Lung microvascular endothelial cell (primary cell): ENCODE measurements around the gene MFRP. TPM values are rescaled to one million over a fixed set of nuclear protein-coding genes. Genes with fewer than 3 reads are reported as not detected.

ENCODE experiments used
- DNase-seq, 2 donors: peaks; one replicate each; pipeline versions ENCODE4 v3.0.0 to v3.0.0-alpha.2; 2010; ENCODE audit warnings: low read depth in 2 of 2
- total RNA-seq: library from RNA; depleted of rRNA; stranded (reverse); fragments of >200 nt; gene quantifications from 2 replicates; pipeline ENCODE4 v1.2.1, GENCODE V29; 2014

MFRP gene
- total RNA-seq, 1 donor from 2014 or later, result under 0.01 TPM

DNA sequence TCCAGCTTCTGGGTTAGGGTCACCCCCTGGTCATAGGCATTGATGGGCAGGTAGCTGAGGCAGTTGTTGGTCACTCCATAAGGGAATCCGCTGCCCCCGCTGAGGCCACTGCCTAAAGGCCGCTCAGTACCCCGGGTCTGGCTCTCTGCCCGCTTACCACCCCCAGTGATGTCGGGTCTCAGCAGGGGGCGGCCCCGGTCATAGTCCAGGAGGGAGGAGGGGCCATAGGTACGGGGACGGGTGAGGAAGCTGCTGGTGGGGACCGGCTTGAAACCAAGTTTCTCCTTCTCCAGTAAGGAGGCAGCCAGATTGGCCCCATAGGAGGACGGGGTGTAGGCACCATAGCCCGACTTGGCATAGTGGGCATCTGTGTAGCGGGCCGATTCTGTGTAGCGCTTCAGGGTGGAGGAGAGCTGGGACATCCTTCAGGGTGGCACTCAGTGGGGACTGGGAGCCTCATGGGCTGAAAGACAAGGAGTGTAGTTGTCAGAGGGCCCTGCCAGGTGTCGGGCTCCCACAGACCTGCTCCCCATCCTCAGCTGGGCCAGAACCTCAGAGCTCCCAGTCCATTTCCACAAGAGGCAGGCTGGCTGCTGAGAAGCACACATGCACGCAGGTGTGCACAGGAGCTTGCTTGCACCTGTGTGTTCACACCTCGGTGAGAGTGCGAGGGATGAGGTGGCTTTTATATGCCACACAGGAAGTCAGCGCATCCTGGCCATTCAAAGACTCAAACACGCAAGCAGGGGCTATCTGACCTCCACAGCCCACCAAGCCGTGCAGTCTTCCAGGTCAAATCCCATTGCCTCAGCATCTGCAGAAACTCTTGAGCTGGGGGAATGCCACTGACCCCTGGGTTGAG lies 26.8 kb upstream of the MFRP start:
- no peak for DNase-seq

DNA sequence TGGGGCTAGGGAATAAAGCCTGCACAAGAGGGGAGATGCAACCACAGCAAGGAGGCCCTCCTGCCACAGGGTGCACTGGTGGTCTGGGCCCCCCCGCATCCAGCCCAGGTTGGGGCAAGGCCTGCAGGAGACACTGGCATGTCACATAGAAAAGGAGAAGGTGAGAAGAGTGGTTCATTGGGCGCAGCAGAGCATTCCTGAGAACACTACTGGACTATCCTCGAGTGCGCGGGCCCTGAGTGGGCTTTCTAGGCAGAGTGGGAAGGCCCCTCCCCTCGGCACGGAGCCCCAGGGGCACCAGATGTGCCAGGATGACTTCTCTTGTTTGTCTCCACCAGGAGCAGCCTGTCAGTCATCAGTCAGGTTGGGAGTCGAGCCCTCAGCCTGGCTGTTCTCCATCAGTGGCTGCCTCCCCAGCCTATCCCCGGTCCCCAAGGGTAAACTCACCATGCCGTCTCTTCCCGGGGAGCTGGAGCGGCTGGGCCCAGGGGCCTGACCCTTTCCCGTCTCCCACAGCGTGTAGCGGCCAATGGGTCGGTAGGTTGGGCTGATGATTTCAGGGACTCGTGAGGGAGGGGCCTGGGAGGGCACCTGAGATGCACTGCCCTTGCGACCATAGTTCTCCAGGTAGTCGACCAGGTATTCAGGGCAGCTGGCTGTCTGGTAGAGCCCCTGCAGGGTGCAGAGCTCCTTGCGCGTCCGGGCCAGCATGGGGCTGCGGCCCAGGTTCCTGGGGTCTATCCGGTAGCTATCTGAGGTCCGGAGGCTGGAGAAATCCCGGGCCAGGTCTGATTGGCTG lies 26.0 kb upstream of the MFRP start:
- no peak for DNase-seq

DNA sequence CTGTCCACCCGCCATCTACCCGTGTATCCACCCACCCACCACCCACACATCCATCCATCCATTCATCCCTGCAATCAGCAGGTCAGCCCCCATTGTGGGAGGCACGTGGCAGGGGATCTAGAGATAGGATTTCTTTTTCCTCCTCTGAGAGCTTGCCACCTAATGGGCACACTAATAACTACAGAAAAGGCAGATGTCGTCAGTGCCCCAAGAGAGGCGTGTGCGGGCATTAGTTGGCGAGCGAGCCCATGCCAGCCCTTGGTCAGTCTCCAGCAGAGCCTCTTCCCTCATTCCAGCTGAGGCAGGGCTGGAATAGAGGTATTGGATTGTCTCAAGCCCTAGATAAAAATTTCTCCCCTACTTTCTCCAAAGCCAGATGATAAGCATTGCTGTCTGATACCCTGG lies 25.3 kb upstream of the MFRP start:
- DNase-seq, result peak; percentile 25 to 45

DNA sequence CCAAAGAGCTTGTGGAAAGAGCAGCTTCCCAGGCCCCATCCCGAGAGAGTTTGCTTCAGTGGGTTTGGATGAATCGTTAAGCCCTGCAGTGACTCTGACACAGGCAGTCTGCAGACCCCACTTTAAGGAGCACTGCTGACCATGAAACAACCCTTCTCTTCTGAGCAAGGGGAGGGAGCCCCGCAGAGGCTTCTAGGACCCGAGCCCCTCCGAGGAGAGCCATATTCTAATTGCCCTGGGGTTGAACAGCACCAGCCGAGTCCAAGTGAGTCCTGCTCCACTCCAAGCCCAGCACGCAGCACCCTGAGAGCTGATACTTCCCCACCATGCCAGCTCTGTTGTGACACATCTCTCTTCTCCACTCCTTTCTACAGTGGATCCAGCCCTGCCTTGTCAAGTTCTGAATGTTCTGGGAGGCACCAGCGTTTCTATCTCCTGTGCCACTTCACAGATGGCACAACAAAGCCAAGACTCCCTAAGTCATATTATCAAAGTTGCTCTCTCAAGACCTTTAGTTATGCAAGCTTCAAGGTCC lies 24.6 kb upstream of the MFRP start:
- DNase-seq, result no peak

DNA sequence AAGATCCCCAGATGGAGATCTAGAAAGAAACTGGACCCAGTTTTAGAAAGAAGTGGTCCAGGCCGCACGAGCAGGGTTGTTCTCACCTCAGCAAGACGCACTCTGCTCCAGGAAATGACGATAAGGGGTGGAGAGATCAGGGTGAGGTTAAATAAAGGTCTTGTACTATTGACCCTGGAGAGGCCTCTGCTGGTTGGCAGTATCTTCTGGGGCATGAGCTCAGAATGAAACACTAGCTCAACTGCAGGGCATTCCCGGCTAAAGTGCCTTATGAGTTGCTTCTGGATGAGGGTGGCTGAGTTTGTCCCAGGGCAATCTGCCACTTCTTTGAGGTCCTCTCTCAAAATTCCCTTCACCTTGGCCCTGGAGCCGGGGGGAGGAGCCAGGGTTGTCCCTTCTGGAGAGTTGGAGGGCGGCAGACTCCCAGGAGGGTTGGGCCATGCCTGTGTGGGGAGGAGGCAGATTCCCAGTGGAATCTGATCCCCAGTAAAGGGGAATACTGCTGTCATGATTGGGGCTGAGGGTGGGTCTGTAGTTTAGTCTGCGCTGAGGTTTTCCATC lies 24.1 kb upstream of the MFRP start:
- no peak for DNase-seq

DNA sequence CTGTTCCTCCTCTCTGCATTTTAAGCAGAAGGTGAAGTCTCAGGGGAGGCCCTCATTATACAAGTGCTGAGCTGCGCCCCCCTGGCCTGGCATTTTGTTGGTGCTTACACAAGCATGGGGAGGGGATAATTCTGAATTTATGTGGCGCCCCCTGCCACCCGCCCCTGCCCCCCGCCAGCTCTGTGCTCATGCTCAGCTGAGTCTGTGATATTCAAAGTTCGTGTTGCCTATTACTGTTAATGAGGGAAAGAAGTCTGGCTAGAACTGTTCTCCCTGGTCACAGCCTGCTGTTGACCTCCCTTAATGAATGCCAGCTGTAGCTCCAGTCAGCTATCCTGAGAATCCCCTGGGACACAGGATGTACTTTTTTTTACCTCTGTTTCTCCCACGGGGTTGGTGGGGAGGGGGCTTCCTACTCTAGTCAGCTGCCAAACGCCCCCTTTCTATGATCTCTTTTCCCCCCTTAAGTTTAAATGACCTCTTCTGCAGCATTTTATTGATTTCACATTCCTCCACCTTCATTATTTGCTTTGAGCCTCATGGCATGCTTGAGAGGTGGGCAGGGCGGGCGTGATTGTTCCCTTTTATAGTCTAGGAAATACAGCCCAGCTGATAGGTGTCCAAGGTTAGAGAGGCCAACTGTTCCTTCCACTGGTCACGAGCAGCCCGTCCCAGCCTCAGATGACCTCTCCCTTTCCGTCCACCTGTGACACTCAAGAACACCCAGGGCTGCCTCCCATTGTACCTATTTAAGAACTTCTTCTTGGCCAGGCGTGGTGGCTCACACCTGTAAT lies 22.8 kb upstream of the MFRP start:
- DNase-seq, result no peak

DNA sequence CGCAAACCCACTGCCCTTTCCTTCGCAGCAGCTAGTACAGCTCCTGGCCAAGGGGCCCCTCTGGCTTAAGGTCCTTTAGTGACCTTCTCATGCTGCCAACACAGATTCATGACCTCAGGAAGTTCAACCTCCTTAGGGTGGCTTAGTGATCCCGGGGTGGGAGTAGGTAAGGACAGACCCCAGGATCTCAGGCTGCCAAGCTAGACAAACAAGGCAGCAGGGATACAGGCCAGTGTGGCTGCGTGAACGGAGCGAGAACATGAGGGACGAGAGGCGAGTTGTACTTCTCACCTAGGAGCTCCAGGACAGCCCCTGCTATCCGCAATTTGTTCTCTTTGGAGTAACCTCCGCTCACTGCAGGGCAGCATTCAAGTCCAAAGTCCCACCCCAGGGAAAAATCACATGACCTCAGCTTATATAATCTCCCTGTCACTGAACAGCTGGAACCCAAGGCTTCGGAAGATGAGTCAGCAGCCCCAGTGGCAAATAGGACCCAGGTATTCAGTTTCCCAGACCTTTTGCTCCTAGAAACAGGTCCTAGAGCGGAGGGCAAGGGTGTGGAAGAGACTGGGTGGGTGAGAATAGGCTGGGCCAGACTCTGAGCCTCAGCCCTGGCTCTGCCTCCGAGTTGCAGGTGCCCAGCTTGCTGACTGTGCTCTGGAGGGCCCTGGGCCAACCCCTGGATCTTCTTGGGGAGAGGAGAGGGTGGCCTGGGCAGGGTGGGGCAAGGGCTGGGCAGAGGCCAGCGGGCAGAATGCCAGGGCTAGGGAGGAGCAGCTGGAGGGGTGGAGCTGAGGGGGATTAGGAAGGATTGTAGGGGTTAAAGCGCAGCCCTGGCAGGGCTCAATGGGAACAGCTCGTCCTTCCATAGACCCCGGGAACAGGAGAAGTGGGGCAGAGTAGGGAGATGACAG lies 21.9 kb upstream of the MFRP start:
- no peak for DNase-seq

DNA sequence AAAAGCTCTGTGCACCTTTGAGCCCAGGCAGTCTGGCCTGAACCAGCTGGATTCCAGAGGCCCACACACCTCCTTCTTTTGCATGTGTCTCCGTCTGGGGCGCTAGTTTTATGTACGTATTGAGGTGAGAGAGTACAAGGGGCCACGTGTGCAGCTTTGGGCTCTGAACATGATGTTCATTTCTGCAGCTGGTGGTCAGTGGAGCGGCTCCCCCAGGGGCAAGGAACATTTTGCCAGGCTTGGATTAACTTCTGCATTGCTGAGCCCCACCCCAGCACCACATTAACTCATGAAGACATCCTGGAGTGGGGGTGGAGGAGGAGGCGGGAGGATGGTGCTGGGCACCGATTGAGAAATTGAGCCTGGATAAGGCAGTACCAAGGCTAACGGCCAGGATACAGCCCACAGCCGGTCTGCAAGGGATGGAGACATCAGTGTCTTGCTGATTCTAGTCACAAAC lies 21.2 kb upstream of the MFRP start:
- no peak for DNase-seq

DNA sequence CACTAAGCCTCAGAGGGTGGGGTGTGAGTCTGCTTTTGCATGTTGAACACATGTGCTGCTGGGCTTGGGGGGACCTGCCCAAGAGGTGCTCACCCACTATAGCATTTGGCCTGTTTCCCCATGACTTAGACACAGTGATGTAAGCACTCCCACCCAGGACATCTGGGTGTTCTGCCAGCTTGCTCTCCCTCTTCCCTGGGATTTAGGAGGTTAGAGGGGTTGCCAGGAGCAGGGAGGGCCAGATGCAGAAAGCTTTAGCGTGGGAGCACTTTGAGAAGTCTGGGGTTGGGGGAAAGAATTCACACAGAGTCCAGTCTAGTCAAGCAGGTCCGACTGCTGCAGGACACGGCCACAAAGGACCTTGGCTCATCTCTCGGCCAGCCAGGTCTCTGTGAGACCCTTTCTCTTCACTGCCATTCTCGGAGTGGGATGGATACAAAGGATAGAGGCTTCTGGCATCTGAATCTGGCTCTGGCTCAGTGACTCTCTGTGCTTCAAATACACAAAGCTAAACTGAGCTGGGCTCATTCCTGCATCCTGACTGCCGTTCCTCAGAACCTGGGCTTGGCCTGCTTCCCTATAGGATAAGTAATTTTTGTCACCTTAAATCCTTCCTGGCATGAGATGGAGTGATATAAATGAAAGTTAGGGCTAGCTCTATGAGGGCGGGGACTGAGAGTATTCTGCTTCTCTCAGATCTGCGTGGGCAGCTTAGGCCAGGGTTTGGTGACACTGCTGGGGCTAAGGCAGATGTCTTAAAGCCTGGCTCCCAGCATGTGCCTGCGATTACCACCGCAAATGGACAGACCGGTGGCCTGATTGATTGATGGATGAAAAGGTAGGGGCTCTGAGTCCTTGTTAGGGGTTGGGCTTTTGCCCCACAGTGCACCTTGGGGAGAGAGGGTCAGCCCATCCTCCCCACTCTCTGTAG lies 20.4 kb upstream of the MFRP start:
- DNase-seq, result no peak

DNA sequence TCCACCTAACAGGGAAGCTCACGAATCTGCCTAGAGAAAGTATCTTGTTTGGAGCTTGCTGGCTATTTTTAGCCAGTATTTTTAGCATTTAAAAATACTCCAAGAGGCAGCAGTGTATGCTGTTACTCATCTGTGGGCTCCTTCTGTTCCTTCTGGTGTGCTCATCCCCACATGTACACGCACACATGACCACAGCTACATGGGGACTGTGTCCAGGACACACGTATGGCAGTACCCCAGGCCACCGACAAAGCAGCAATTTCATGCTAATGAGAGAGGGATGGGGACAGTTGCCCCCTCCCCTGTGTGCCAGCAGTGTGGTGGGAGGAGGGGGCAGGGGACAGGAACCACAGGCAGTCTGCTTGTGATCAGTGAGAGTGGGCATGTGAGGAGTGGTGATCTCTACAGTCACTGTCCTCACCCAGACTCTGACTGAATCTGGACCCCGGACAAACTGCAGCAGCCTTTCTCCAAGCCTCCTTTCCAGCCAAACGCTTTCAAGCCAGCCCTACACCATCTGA lies 18.6 kb upstream of the MFRP start:
- no peak for DNase-seq

DNA sequence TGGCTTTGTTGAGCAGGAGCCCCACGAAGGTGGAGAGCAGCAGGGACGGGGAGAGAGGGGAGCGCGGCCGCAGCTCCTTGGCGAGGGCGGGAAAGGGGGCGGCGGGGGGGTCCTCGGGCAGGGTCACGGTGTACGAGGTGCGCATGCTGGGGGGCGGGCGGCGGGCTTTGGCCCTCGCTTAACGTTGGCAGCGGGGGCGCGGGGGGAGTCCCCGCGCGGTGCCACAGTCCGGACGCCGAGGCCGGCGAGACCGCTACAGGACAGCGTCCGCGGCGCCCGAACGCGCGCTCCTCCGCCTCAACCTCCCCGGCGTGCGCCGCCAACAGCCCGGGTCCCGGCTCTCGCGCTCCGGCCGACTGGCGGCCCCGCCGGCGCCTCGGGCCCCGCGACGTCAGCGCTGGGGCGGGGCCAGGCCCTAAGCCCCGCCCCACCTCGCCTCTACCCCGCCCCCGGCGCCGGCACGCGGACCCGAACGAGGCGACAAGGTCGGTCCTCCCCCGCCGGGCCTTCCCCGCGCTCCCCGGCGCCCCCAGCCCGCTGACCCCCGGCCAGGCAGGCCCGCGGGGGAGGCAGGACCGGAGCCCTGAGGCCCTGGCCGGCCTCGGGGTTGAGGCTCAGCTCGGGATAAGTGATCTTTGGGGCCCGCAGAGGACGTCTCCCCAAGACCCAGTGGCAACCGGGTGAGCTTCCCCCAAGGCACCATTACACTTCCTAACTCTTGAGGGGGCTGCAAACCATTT lies 17.5 kb upstream of the MFRP start:
- DNase-seq, result peak; percentile 45 to 67

DNA sequence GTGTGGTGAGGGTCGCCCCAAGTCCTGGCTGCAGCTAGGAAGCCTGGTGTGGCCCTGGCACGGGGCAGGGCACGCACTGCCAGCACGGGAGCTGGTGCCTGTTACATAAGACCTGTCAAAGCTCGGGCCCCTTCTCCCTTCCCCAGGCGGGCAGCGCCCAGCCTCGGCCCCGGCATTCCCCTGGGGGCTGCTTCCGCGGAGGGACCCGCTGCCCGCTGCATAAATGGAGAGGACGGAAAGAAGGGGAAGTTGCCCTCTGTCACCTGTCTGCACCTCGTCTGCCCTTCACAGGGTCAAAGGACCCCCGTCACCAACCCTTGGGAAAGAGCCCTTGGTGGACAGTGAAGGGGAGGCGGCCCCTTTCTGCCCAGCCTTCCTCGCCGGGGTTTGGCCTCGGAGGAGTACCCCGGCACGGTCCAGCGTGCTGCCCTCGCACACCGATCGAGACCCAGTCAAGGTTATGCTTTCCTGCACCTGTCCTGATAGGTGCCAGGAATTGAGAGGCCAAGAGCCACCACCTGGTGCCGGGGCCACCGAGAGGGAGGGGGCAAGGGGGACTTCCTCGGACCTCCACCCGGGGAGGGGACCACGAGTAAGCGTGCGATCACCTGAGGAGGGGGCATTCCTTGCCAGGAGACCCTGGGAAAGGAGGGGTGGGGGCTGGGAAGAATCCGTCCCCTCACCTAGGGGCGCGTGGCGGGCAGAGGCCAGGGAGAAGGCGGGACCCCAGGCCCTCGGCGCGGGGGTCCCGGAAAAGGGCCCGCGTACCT lies 16.8 kb upstream of the MFRP start:
- DNase-seq, result no peak

DNA sequence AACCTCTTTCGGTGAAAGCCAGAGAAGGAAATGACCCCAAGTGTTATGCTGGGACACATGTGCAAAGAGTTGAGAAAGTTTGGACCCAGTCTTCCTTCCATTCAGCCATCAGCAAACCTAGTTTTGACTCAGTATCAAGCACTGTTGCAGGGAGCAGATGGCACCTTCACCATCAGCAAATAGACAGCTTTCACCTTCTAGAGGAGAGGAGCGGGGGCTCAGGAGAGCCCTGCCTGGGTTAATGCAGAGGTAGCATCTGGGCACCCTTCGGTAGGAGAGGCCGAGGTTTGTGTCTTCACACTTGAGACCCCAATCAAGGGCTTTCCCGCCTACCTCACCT lies 16.2 kb upstream of the MFRP start:
- no peak for DNase-seq

DNA sequence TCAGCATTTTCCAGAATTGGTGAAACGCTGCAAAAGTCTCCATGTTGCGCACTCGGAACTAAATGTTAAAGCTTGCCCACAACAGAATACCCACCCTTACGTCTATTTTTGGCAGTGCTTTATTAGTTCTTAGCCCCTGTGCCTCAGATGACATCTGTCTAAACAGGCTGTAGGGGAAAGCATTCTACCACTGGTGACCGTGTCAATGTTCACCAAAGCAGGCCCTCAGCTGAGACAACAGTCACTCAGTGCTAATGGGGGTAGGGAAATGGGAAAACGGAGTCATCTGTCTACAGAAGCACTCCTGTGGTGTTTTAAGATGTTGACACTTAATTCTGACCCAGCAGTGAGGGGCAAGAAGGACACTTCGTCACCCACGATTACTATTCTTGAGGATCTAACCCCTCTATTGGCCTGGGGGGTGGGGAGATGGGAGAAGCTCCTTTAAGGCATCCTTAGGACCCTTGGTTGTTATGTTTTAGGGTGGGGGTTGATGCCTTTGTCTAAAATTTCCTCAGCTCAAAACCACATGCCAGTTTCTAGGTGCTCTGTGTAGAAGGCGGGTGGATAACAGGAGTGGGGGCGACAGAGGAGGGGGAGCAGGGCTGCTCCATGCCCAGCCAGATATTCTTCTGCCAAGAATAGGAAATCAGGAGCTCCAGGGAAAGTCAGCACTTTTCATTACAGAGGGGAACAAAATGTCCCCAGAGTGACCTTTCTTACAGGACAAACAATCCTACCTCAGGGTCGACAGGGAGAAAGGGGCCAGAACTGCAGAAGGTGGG lies 15.6 kb upstream of the MFRP start:
- DNase-seq, result no peak

DNA sequence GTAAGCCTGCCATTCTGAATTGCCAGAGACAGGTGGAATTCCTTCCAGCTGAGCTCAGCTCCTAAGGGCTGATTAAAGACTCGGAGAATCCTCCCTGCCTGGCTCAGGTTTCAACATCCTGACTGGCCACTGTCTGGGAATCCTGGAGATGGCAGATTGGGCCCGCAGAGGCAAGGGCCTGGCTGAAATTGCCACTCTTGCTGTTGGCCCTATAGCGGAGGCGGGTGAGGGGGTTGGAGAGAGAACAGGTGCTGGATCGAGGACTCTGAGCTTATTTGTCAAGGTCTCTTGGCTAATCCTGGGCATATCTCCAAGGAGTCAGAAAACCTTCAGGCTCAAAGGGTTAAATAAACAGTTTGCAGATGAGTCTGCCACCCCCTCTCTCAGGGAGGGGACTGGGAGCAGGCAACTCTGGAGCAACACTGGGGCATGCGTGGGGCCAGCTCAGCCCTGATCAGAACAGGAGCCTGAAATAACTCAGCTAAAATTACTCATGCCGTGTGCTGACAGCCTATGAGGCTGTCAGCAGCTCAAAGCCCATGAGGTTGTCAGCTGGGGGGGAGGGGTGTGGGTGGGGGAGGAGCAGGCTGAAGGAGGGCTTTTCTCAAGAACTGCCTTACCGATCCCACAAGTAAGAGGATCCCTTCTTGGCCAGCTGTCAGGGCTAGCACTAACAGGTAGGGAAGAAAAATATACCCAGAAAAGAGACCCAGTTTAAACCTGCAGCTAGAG lies 14.7 kb upstream of the MFRP start:
- no peak for DNase-seq
